Sigmoid colon (tissue), 7 donors: ENCODE measurements around the gene HLA-DOB. TPM values are rescaled to one million over a fixed set of nuclear protein-coding genes. Genes with fewer than 3 reads are reported as not detected.

Experiments used
- DNase-seq: peaks from one replicate; pipeline ENCODE4 v3.0.0-alpha.2; 2019
- H3K27ac ChIP-seq, 4 donors: fragments of 200-600 bp; sonication (generic); one replicate each; pipeline ENCODE4 v1.5.1; 2016 to 2019; ENCODE audit warnings: mild to moderate bottlenecking in 1 of 4
- H3K27me3 ChIP-seq, 3 donors: fragments of 200-600 bp; sonication (generic); one replicate each; pipeline ENCODE4 v1.5.1; 2019; ENCODE audit warnings: mild to moderate bottlenecking in 1 of 3
- H3K36me3 ChIP-seq, 4 donors: fragments of 200-600 bp; sonication (generic); one replicate each; pipeline ENCODE4 v1.5.1; 2016 to 2019
- H3K4me1 ChIP-seq, 4 donors: fragments of 200-600 bp; sonication (generic); one replicate each; pipeline ENCODE4 v1.5.1; 2017 to 2019
- H3K4me3 ChIP-seq, 4 donors: fragments of 200-600 bp; sonication (generic); one replicate each; pipeline ENCODE4 v1.5.1; 2017 to 2019; ENCODE audit warnings: mild to moderate bottlenecking in 2 of 4, moderate library complexity in 1 of 4
- H3K9me3 ChIP-seq, 4 donors: fragments of 200-600 bp in 3 of 4; sonication (generic) in 3 of 4; one replicate each; pipeline versions ENCODE4 v1.5.1 to v1.6.1; 2013 to 2019
- CTCF ChIP-seq, 4 experiments: fragments of 450-650 bp in 3 of 4; fragments of 200-600 bp in 1 of 4; IDR thresholded peaks; one replicate each; pipeline ENCODE4 v1.5.1; 2016 to 2019; ENCODE audit warnings: antibody characterized with exemption in 4 of 4, mild to moderate bottlenecking in 3 of 4, moderate library complexity in 2 of 4
- EP300 ChIP-seq, 4 donors: sonication (generic); formaldehyde crosslinking; IDR thresholded peaks; one replicate each; pipeline ENCODE4 v1.6.1; 2017; ENCODE audit warnings: antibody characterized with exemption in 4 of 4
- POLR2A ChIP-seq, 2 donors: fragments of 450-650 bp; IDR thresholded peaks; one replicate each; pipeline ENCODE4 v1.6.1; 2016; ENCODE audit warnings: antibody characterized with exemption in 2 of 2, mild to moderate bottlenecking in 2 of 2, moderate library complexity in 2 of 2
- POLR2AphosphoS5 ChIP-seq, 4 donors: sonication (generic); formaldehyde crosslinking; IDR thresholded peaks; one replicate each; pipeline ENCODE4 v1.6.1; 2017; ENCODE audit warnings: antibody characterized with exemption in 4 of 4
- WGBS, 2 donors: extraction: QIAGEN DNeasy Blood & Tissue Kit; methylation state at CpG; one replicate each; pipeline ENCODE4 v1.1.7; 2013; 5-methylcytosine and 5-hydroxymethylcytosine counted together
- intact Hi-C: fragments of 100-400 bp; cut with DNase I; formaldehyde crosslinking; loops from one replicate; pipeline ENCODE4 v1.15.1; 2023
- polyA plus RNA-seq, 3 donors: library from polyadenylated mRNA; stranded (reverse); fragments of 200-250 nt; gene quantifications; one replicate each; pipeline ENCODE4 v1.2.3, GENCODE V29; 2013
- total RNA-seq, 4 donors: library from RNA; depleted of rRNA; stranded (reverse); fragments of >200 nt; gene quantifications; one replicate each; pipeline ENCODE4 v1.1.0, GENCODE V29; 2016
- donor health status: healthy with polysubstance abuse.
- donor health status: Bipolar disorder and iron deficiency.
- donor health status: healthy.

The HLA-DOB gene
- total and polyA plus RNA-seq, 7 donors = 0.68 to 31.8 (median 1.6) TPM; not detected in 2

DNA sequence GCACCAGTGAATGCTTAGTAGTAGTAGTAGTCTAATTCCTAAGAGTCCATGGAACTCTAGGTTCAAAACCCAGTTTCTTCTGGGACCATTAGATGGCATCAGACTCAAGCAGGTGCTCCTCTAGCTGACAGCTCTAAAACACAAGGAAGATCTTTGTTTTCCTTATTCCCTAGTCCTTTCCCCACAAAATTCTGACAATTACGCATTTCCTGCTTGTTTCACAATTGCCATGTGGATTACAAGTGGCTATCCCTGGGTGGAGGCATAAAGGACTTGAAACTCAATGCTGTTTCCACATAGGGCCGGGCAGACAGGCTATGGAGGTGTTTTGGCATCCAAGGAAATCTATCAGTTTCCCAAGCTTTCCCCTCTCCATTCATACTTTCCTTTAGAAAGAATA, 9.2 kb upstream of the HLA-DOB start:
- Histone ChIP-seq H3K36me3 (peaks cover 0 to 28% (median 18%) of the 10 kb centered on the region in 4 donors), H3K27ac (no peak overlapping the region), H3K4me3 (no peak overlapping the region), H3K4me1 (no peaks in the 10 kb centered on the region), H3K9me3 (no peaks in the 10 kb centered on the region), H3K27me3 (no peaks in the 10 kb centered on the region)
- no peak for DNase-seq
- intact Hi-C loops = no loop called here
- 23 to 59% methylated on average over 2 of the region's 2 CpGs for WGBS, 2 donors
- TF ChIP-seq CTCF (IDR thresholded peaks at IDR 0.05) = peak in 1 of 4 experiments; percentile 5
- no peak for TF ChIP-seq POLR2AphosphoS5 (IDR thresholded peaks at IDR 0.05)

GRCh38 chr6:32819729-32820128, 2.9 kb upstream of the HLA-DOB start:
- no peak for TF ChIP-seq POLR2AphosphoS5 (IDR thresholded peaks at IDR 0.05)
- no peak for TF ChIP-seq POLR2A (IDR thresholded peaks at IDR 0.05)
- TF ChIP-seq EP300 (IDR thresholded peaks at IDR 0.05) = no peak
- no peak for TF ChIP-seq CTCF (IDR thresholded peaks at IDR 0.05)
- intact Hi-C loops = no loop called here
- H3K36me3 ChIP-seq = no peaks in the 10 kb centered on the region
- no peak for DNase-seq
- no peaks in the 10 kb centered on the region for H3K9me3 ChIP-seq
- no peak overlapping the region for H3K27ac ChIP-seq
- H3K27me3 ChIP-seq = no peaks in the 10 kb centered on the region
- no peak overlapping the region for H3K4me3 ChIP-seq
- 79 to 83% methylated on average over 3 of the region's 3 CpGs for WGBS, 2 donors
- H3K4me1 ChIP-seq = no peaks in the 10 kb centered on the region

- no peak overlapping the region for H3K4me3 ChIP-seq
- DNase-seq = no peak
- no peaks in the 10 kb centered on the region for H3K36me3 ChIP-seq
- H3K27me3 ChIP-seq = no peaks in the 10 kb centered on the region
- intact Hi-C loops = no loop called here
- H3K9me3 ChIP-seq = no peaks in the 10 kb centered on the region
- 69 to 75% methylated on average over 2 of the region's 2 CpGs for WGBS, 2 donors
- no peaks in the 10 kb centered on the region for H3K4me1 ChIP-seq
- H3K27ac ChIP-seq = no peak overlapping the region
- TF ChIP-seq EP300 (IDR thresholded peaks at IDR 0.05) (no peak), POLR2AphosphoS5 (IDR thresholded peaks at IDR 0.05) (no peak), CTCF (IDR thresholded peaks at IDR 0.05) (no peak), POLR2A (IDR thresholded peaks at IDR 0.05) (no peak)
Observed at GRCh38 chr6:32818867-32819266, 2.1 kb upstream of the HLA-DOB start.

GRCh38 chr6:32815996-32816395, 806 bp downstream of the HLA-DOB start:
- TF ChIP-seq POLR2AphosphoS5 (IDR thresholded peaks at IDR 0.05) = no peak
- no peak for TF ChIP-seq CTCF (IDR thresholded peaks at IDR 0.05)
- TF ChIP-seq EP300 (IDR thresholded peaks at IDR 0.05) = no peak
- TF ChIP-seq POLR2A (IDR thresholded peaks at IDR 0.05) = no peak

GRCh38 chr6:32815115-32815514, 1.7 kb downstream of the HLA-DOB start:
- TF ChIP-seq POLR2A (IDR thresholded peaks at IDR 0.05) (no peak), EP300 (IDR thresholded peaks at IDR 0.05) (no peak), CTCF (IDR thresholded peaks at IDR 0.05) (no peak), POLR2AphosphoS5 (IDR thresholded peaks at IDR 0.05) (no peak)
- DNase-seq = no peak
- intact Hi-C loops = no loop called here
- Histone ChIP-seq H3K36me3 (no peaks in the 10 kb centered on the region), H3K27ac (no peak overlapping the region), H3K4me1 (no peaks in the 10 kb centered on the region), H3K4me3 (no peak overlapping the region), H3K27me3 (no peaks in the 10 kb centered on the region), H3K9me3 (no peaks in the 10 kb centered on the region)
- 70 to 80% methylated on average over 5 of the region's 5 CpGs for WGBS, 2 donors

More at GRCh38 chr6:32815996-32816395, 806 bp downstream of the HLA-DOB start:
- Histone ChIP-seq H3K27ac (peak overlapping the region in 1 of 4 donors; percentile 14), H3K27me3 (no peaks in the 10 kb centered on the region), H3K9me3 (no peaks in the 10 kb centered on the region), H3K4me1 (no peaks in the 10 kb centered on the region), H3K36me3 (no peaks in the 10 kb centered on the region), H3K4me3 (no peak overlapping the region)
- no peak for DNase-seq
- intact Hi-C loops = no loop called here
- WGBS, 2 donors = 57 to 64% methylated on average over 2 of the region's 2 CpGs
